ENCODE results near the gene TTF2. TPM values are rescaled to one million over a fixed set of nuclear protein-coding genes. Genes with fewer than 3 reads are reported as not detected.
"Not testable (repeated sequence)": the region's sequence is repeated elsewhere in the genome, so short reads cannot be mapped to it uniquely, and the experiment has no call there.

TTF2 gene
- total RNA-seq, 1 donor from 2014 or later = 12.3 TPM

- DNase-seq (ENCODE audit: low read depth in 2 of 2) = peak in 1 of 2 donors; percentile 18
Measured at GRCh38 chr1:117092594-117092993, 32.5 kb downstream of the TTF2 start.

GRCh38 chr1:117093091-117093534 is 33.0 kb downstream of the TTF2 start:
- DNase-seq (ENCODE audit: low read depth in 2 of 2) = peak; percentile 30 to 98

GRCh38 chr1:117093870-117094621 is 33.9 kb downstream of the TTF2 start:
- DNase-seq (ENCODE audit: low read depth in 2 of 2) = peak; percentile 36 to 91

DNA sequence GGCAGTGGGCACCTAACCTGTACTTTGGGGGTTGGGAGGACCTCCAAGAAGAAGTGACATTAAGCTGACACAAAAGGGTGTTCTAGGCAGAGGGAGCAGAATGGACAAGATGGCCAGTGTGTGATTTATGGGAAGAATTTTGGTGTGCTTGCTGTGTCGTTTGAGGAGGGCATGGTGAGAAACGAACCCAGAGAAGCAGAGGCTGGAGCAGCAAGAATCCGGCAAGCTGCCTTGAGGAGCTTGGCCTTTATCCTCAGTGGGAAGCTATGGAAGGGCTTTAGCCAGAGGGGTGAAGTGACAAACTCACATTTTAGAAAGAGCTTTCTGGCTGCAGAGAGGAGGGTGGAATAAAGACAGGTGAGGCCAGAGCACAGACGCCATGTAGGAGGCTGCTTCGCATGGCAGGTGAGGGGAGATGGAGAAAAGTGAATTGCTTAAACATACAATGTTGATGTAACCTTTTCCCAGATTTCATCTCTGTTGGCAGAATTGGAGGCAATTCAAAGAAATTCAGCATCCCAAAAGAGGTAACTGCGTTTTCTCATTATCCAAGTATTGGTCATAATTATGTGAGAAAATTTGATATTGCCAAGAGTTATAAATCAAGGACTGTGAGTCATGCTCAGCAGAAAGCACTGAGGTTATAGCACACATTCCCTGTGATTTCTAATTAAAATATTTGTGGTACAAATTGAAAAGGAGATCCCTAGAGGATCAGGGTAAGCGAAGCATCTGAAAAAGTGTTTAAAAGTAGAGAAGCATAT is 34.9 kb downstream of the TTF2 start:
- DNase-seq (ENCODE audit: low read depth in 2 of 2) = peak in 1 of 2 donors; percentile 8

DNA sequence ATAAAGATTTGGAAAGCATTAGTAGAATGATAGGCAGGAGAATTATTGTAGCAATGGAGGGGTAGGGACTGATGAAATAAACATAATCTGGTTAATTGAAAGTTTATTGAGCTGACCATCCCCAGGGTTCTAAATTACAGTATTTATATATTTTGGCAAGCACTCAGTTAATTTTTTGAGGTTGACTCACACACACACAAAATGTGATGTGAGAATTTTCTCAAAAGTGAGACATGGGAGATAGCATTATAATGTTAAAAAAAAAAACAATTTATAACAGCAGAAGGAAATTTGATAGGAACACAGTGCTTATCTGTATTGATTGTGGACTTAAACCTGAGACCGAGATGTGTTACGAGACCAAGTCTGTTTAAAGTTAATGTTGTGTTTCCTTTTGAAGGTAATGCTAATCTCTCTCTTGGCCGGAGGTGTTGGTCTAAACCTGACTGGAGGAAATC is 36.9 kb downstream of the TTF2 start:
- peak in 1 of 2 donors; percentile 11 for DNase-seq (ENCODE audit: low read depth in 2 of 2)

DNA sequence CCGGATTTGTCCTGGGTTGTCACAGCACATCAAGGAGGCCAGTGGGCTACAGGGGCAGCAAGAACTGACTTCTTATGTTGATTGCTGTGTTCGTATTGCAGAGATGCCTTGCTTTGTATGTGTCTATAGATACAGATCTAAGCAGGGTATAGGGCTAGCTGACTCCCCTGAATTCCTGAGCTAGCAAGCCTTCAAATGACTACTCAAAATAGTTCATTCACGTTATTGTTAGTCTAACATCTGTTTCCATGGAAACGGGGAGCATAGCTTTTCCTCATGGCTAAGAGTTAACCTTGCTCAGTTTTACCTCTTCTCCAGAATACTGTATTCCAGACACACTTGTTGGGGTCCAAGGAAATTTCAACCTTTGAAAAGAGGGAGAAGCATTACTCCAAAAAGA is 37.3 kb downstream of the TTF2 start:
- DNase-seq (ENCODE audit: low read depth in 2 of 2) = peak in 1 of 2 donors; percentile 53

DNA sequence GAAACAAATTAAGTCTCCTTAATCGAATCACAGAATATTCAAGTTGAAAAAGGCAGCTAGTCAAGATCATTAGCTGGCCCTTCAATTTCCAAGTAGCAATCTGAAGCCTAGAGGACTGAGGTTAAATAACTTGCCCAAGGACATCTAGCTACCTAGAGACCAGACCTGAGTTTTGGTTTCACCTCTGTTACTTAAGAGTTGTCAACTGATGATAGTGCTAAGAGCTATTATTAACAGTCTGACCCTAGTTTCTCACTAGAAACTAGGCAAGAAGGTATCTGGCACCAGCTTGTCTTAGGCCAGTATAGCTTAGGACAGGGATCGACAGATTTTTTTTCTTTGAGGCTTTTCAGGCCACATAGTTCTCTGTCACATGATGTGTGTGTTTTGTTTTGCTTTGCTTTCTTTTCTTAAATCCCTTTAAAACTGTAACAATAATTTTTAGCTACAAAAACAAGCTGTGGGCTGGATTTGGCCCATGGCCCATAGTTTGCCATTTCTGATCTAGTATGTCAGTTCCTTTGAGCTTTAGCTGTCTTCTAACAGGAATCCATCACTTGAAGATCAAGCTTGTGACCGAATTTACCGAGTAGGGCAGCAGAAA is 38.3 kb downstream of the TTF2 start:
- DNase-seq (ENCODE audit: low read depth in 2 of 2) = peak in 1 of 2 donors; percentile 74

DNA sequence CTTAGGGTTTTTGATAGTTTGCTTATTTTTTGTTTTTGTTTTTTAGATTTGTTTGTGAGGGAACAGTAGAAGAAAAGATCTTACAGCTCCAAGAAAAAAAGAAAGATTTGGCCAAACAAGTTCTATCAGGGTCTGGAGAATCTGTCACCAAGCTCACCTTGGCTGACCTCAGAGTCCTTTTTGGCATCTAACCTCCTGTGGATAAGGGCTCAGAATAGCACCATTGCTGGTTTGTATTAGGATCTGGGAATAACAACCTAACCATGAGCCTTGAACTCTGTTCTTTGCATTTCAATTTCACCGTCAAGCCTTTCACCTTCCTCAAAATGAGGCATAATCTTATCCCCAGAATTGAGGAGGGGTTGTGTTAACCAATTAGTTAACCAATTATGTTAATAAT is 41.2 kb downstream of the TTF2 start:
- DNase-seq (ENCODE audit: low read depth in 2 of 2) = no peak

DNA sequence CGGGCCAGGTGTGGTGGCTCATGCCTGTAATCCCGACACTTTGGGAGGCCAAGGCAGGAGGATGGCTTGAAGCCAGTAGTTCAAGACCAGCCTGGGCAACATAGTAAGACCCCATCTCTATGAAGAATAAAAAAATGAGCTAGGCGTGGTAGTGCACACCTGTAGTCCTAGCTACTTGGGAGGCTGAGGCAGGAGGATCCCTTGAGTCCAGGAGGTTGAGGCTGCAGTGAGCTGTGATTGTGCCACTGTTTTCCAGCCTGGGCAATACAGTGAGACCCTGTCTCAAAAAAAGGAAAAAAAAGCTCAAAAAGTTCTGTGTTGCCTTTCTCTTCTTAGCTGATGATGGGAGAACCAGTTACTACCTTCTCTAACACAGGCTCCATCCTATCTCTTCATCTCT is 41.7 kb downstream of the TTF2 start:
- DNase-seq (ENCODE audit: low read depth in 2 of 2) = not testable (repeated sequence)

- no peak for DNase-seq (ENCODE audit: low read depth in 2 of 2)
Measured at GRCh38 chr1:117104986-117105385, 44.9 kb downstream of the TTF2 start.

DNA sequence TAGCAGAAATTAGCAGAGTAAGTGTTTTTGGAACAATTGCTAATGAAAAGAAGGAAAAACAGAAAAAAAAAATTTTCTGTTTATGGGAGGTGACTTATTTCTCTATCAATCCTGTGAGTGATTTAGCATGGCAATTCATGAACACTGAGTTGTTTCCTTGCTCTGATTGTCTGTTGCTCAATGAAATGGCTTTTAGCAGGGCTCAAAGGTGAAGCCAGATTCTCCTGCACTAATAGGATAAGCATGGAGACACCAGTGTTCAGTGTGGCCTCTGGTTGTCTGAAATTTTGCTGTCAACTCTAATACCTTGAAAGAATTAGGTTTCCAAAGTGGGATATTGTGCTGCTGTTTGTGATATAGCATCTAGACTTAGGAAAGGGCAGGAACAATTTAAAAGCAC is 45.6 kb downstream of the TTF2 start:
- DNase-seq (ENCODE audit: low read depth in 2 of 2) = no peak

GRCh38 chr1:117106478-117106877 is 46.4 kb downstream of the TTF2 start:
- no peak for DNase-seq (ENCODE audit: low read depth in 2 of 2)

- DNase-seq (ENCODE audit: low read depth in 2 of 2) = no peak
Measured at GRCh38 chr1:117107364-117107763, 47.2 kb downstream of the TTF2 start.

DNA sequence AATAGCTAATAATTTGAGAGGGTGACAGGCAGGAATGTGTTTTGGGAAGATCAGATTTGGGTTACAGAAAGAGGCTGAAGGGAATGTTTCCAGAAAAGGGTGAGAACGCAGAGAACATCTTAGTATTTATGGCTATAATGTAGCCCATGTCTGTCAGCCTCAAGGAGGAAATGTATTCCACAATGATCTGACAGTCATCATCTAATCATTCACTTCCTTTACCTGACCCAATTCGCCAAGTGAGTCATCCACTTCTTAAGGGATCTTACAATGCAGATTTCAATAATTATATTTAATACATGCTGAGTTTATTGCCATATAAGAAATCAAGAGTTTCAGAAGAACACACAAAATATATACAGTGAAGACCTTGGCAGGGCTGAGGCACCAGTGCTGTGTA is 50.6 kb downstream of the TTF2 start:
- DNase-seq (ENCODE audit: low read depth in 2 of 2) = peak in 1 of 2 donors; percentile 36

DNA sequence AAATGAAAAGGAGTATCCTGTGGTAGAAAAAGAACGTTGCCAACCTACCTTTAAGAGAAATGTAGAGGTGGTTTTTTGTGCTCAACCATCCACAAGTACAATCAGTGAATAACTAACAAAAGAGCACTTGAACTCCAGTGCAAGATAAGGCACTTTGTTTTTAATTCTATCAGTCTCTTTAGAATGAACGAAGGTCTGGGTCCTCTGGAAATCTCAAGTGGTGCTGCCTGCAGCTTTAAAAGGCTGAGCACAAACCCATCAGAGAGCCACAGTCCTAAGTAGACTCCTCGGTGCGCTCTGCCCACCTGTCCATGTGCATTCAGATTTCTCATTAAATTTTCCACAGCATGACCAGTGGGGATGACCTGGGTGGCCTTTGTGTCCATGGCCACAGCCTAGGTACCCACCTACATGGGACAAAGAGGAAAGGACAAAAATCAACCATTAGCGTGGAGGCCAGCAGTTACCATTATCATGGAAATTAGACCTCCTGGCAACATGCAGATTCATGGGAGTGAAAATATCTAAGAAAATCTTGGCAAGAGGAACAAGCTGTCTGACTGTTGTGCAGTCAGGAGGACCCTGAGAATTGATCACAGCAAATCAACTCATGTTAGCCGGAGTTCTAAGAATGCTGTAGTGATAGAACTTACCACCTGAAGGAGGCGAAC is 52.1 kb downstream of the TTF2 start:
- DNase-seq (ENCODE audit: low read depth in 2 of 2) = no peak

- no peak for DNase-seq (ENCODE audit: low read depth in 2 of 2)
Measured at GRCh38 chr1:117113199-117113598, 53.1 kb downstream of the TTF2 start.

- peak in 1 of 2 donors; percentile 9 for DNase-seq (ENCODE audit: low read depth in 2 of 2)
Measured at GRCh38 chr1:117114877-117115276, 54.8 kb downstream of the TTF2 start.

GRCh38 chr1:117116090-117116783 is 56.1 kb downstream of the TTF2 start:
- no peak for DNase-seq (ENCODE audit: low read depth in 2 of 2)

DNA sequence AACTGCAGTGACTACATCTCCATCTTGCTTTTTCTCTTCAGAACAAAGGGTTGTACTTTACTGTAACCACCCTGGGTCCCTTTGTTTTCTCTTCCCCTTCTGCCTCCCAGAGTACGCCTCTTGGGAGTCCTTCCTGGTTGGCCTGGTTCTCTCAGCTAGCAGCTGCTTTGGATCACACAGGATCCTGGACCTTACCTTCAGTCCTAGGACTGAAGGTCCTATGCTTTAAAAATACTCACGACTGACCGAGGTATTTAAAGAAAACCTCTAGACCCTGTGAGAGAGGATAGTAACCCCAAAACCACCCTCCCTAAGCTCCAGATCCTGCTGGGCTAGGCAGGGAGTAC is 56.6 kb downstream of the TTF2 start:
- DNase-seq (ENCODE audit: low read depth in 2 of 2) = no peak

- DNase-seq (ENCODE audit: low read depth in 2 of 2) = no peak
Measured at GRCh38 chr1:117117697-117118096, 57.6 kb downstream of the TTF2 start.

DNA sequence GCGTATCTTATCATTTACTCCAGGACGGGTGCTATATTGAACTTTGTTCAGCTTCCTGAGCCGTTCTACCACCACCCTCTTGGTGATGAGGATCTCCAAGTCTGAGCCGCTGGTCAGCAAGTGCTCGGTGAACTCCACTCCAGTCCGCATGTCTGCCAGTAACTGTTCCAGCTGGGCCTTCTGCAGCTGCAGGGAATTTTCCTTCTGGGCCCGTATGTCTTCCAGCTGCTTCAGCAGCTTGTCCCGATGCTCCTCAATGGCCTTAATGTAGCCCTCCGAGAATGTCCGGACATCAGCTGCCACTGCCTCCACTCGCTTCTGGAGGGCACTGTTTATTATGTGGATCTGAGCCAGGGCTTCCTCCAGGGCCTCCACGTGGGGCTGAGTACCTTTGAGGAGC is 58.0 kb downstream of the TTF2 start:
- no peak for DNase-seq (ENCODE audit: low read depth in 2 of 2)

All from dermis microvascular lymphatic vessel endothelial cell (primary cell).